HFF-Myc (cell line): ENCODE data around the gene CTBS.

Experiments used
- DNase-seq: peaks from one replicate; pipeline ENCODE4 v3.0.0-alpha.2; 2011; ENCODE audit warnings: low read depth; ENCODE audit errors: extremely low read depth
- H3K4me3 ChIP-seq: replicated peaks from 2 replicates; pipeline ENCODE4 v1.5.1; 2011; ENCODE audit warnings: low read depth, mild to moderate bottlenecking, control low read depth, low read length
- CTCF ChIP-seq: IDR thresholded peaks from 2 replicates; pipeline ENCODE4 v1.5.1; 2012; ENCODE audit warnings: mild to moderate bottlenecking, low read depth, low read length, control low read depth; ENCODE audit errors: missing control alignments

The CTBS gene

GRCh38 chr1:84540759-84541158, 33.5 kb downstream of the CTBS start:
- no peak overlapping the region for H3K4me3 ChIP-seq
- TF ChIP-seq CTCF, result no peak
- no peak for DNase-seq

GRCh38 chr1:84539972-84540371, 34.3 kb downstream of the CTBS start:
- H3K4me3 ChIP-seq, result no peak overlapping the region
- no peak for DNase-seq
- TF ChIP-seq CTCF, result no peak

- no peak for TF ChIP-seq CTCF
- DNase-seq, result no peak
- no peak overlapping the region for H3K4me3 ChIP-seq
Observed at GRCh38 chr1:84538599-84538998, 35.6 kb downstream of the CTBS start.

- no peak for TF ChIP-seq CTCF
- no peak overlapping the region for H3K4me3 ChIP-seq
- no peak for DNase-seq
Observed at GRCh38 chr1:84525779-84526178, 48.5 kb downstream of the CTBS start.

- DNase-seq, result no peak
- no peak for TF ChIP-seq CTCF
- no peak overlapping the region for H3K4me3 ChIP-seq
Observed at GRCh38 chr1:84524590-84524989, 49.6 kb downstream of the CTBS start.

- TF ChIP-seq CTCF, result no peak
Observed at GRCh38 chr1:84510668-84511067, 63.6 kb downstream of the CTBS start.

GRCh38 chr1:84510165-84510564, 64.1 kb downstream of the CTBS start:
- DNase-seq, result no peak
- no peak overlapping the region for H3K4me3 ChIP-seq
- TF ChIP-seq CTCF, result no peak

More at GRCh38 chr1:84510668-84511067, 63.6 kb downstream of the CTBS start:
- no peak overlapping the region for H3K4me3 ChIP-seq
- no peak for DNase-seq
